Hepatocyte (in vitro differentiated cells): ENCODE measurements around the gene ZNF205.

Experiments
- EZH2phosphoT487 ChIP-seq: fragments of 200-600 bp; sonication (generic); IDR thresholded peaks from one replicate; pipeline ENCODE4 v1.6.1; 2018; ENCODE audit warnings: antibody characterized with exemption, mild to moderate bottlenecking, low read depth, moderate library complexity; ENCODE audit not compliant: unreplicated experiment, severe bottlenecking
- TF ChIP-seq, protein P1 (sequence below): fragments of 200-600 bp; sonication (generic); IDR thresholded peaks from 2 replicates; pipeline ENCODE4 v1.5.1; 2016; ENCODE audit warnings: antibody characterized with exemption, mild to moderate bottlenecking; ENCODE audit not compliant: poor library complexity

DNA sequence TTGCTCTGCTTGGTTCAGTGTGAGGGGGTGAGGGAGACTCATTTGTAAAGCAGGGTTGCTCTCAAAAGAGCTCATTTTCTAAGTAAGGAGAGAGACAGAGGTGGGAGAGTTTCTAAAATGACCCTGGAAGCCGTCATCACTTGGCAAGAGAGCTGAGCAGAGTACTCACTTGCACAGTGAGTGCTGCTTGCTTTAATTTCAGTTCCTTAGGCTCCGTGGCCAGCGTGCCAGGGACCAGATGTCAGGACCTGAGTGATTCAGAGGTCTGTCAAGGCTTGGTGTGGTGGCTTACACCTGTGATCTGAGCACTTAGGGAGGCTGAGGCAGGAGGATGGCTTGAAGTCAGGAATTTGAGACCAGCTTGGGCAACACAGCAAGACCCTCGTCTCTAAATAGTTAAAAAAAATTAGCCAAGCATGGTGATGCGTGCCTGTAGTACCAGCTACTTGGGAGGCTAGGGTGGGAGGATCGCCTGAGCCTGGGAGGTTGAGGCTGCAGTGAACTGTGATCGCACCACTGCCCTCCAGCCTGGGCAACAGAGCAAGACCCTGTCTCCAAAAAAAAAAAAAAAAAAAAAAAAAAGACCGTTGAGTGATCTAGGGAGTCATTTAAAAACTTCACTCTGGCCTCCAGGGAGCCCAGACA is 10.7 kb downstream of the ZNF205 start:
- TF ChIP-seq EZH2phosphoT487, result no peak
- TF ChIP-seq, protein P1, sequence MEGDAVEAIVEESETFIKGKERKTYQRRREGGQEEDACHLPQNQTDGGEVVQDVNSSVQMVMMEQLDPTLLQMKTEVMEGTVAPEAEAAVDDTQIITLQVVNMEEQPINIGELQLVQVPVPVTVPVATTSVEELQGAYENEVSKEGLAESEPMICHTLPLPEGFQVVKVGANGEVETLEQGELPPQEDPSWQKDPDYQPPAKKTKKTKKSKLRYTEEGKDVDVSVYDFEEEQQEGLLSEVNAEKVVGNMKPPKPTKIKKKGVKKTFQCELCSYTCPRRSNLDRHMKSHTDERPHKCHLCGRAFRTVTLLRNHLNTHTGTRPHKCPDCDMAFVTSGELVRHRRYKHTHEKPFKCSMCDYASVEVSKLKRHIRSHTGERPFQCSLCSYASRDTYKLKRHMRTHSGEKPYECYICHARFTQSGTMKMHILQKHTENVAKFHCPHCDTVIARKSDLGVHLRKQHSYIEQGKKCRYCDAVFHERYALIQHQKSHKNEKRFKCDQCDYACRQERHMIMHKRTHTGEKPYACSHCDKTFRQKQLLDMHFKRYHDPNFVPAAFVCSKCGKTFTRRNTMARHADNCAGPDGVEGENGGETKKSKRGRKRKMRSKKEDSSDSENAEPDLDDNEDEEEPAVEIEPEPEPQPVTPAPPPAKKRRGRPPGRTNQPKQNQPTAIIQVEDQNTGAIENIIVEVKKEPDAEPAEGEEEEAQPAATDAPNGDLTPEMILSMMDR, result no peak
